Ascending aorta (tissue), 2 donors: ENCODE measurements around the gene BANF1. TPM values are rescaled to one million over a fixed set of nuclear protein-coding genes. Genes with fewer than 3 reads are reported as not detected.
"Not testable (repeated sequence)": the region's sequence is repeated elsewhere in the genome, so short reads cannot be mapped to it uniquely, and the experiment has no call there.

Source experiments
- DNase-seq, 2 donors: peaks; one replicate each; pipeline ENCODE4 v3.0.0-alpha.2; 2019; ENCODE audit warnings: low spot score in 2 of 2
- H3K27ac ChIP-seq, 2 donors: fragments of 200-600 bp; sonication (generic); one replicate each; pipeline ENCODE4 v1.5.1; 2016 to 2017; ENCODE audit warnings: mild to moderate bottlenecking in 1 of 2
- H3K27me3 ChIP-seq: fragments of 200-600 bp; sonication (generic); one replicate; pipeline ENCODE4 v1.5.1; 2017
- H3K36me3 ChIP-seq, 2 donors: fragments of 200-600 bp; sonication (generic); one replicate each; pipeline ENCODE4 v1.5.1; 2016
- H3K4me1 ChIP-seq, 2 donors: fragments of 200-600 bp; sonication (generic); one replicate each; pipeline ENCODE4 v1.5.1; 2016 to 2017; ENCODE audit warnings: mild to moderate bottlenecking in 1 of 2
- H3K4me3 ChIP-seq, 2 donors: fragments of 200-600 bp; sonication (generic); one replicate each; pipeline ENCODE4 v1.5.1; 2016 to 2017; ENCODE audit warnings: mild to moderate bottlenecking in 1 of 2
- H3K9me3 ChIP-seq, 2 donors: fragments of 200-600 bp; sonication (generic); one replicate each; pipeline ENCODE4 v1.5.1; 2016
- intact Hi-C: fragments of 100-400 bp; cut with DNase I; formaldehyde crosslinking; loops from one replicate; pipeline ENCODE4 v1.15.1; 2023
- total RNA-seq: library from RNA; depleted of rRNA; stranded (reverse); fragments of >200 nt; gene quantifications from one replicate; pipeline ENCODE4 v1.1.0, GENCODE V29; 2016
- TF ChIP-seq, protein P1 (sequence below), 3 experiments: fragments of 200-600 bp in 2 of 3; fragments of 450-650 bp in 1 of 3; sonication (generic) in 2 of 3; IDR thresholded peaks; one replicate each; pipeline ENCODE4 v1.5.1; 2016 to 2019; ENCODE audit warnings: antibody characterized with exemption in 3 of 3, mild to moderate bottlenecking in 1 of 3, moderate library complexity in 1 of 3

Gene BANF1
- total RNA-seq, 1 donor from 2014 or later: 11.7 TPM

DNA sequence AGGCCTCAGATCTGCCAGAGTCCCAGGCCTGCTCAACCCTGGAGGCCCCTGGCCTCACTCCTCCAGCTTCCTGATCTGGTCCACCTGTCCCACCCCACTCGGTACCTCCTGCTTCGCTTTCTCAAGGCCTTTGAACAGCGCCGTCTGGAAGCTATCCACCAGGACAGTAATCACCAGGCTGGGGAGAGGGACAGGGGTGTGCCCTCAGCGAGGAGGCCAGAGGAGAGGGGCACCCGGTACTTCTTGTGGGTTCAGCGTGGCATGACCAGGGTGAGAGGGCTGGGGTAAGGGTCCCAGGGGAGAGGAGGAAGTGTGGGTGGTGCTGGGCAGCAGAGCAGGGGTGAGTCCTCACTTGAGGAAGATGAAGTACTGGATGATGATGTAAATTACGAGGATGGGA, 17.9 kb downstream of the BANF1 start:
- no peak for DNase-seq
- Histone ChIP-seq H3K4me1 (peaks cover 23 to 42% of the 10 kb centered on the region in 2 donors), H3K4me3 (no peak overlapping the region), H3K27me3 (no peaks in the 10 kb centered on the region), H3K9me3 (no peaks in the 10 kb centered on the region), H3K27ac (peak overlapping the region; percentile 75 to 79), H3K36me3 (no peaks in the 10 kb centered on the region)
- intact Hi-C loops: no loop called here
- TF ChIP-seq, protein P1, sequence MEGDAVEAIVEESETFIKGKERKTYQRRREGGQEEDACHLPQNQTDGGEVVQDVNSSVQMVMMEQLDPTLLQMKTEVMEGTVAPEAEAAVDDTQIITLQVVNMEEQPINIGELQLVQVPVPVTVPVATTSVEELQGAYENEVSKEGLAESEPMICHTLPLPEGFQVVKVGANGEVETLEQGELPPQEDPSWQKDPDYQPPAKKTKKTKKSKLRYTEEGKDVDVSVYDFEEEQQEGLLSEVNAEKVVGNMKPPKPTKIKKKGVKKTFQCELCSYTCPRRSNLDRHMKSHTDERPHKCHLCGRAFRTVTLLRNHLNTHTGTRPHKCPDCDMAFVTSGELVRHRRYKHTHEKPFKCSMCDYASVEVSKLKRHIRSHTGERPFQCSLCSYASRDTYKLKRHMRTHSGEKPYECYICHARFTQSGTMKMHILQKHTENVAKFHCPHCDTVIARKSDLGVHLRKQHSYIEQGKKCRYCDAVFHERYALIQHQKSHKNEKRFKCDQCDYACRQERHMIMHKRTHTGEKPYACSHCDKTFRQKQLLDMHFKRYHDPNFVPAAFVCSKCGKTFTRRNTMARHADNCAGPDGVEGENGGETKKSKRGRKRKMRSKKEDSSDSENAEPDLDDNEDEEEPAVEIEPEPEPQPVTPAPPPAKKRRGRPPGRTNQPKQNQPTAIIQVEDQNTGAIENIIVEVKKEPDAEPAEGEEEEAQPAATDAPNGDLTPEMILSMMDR (IDR thresholded peaks at IDR 0.05): no peak

DNA sequence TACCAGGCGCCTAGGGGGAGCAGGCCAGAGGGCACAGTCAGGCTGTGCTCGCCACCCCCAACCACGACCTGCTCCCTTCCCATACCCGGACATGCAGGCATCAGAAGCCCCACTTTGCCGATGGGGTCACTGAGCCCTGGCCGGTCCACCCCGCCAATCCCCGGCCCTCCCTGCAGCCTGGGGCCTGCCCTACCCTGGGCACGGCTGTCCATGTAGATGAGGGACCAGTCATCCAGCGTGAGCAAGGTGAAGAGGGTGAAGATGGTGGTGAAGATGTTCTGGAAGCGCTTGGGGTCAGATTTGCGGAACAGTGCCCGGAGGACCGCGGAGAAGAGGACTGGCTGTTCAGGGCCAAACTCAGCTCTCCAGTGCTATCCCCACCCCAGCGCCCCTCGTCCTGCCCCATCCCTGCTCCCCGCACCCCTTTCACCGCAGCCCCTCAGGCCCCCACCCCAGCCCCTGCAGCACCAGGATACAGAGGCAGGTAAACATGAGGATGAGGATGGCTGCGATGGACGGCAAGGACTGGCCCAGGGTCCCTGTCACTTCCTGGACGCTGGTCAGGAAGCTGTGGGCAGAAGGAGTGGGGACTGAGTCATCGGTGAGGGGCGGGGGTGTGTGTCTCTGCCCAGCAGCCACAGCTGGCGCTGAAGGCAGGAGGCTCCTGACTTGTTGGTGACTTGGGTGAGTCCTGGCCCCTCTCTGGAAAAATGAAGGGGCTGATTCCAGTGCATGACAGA, 18.5 kb downstream of the BANF1 start:
- H3K9me3 ChIP-seq: no peaks in the 10 kb centered on the region
- peaks cover 22 to 40% of the 10 kb centered on the region in 2 donors for H3K4me1 ChIP-seq
- intact Hi-C loops: no loop called here
- TF ChIP-seq, protein P1 (IDR thresholded peaks at IDR 0.05): no peak
- no peaks in the 10 kb centered on the region for H3K36me3 ChIP-seq
- H3K4me3 ChIP-seq: no peak overlapping the region
- peak in 1 of 2 donors; percentile 85 for DNase-seq
- peak overlapping the region; percentile 75 to 79 for H3K27ac ChIP-seq
- no peaks in the 10 kb centered on the region for H3K27me3 ChIP-seq

DNA sequence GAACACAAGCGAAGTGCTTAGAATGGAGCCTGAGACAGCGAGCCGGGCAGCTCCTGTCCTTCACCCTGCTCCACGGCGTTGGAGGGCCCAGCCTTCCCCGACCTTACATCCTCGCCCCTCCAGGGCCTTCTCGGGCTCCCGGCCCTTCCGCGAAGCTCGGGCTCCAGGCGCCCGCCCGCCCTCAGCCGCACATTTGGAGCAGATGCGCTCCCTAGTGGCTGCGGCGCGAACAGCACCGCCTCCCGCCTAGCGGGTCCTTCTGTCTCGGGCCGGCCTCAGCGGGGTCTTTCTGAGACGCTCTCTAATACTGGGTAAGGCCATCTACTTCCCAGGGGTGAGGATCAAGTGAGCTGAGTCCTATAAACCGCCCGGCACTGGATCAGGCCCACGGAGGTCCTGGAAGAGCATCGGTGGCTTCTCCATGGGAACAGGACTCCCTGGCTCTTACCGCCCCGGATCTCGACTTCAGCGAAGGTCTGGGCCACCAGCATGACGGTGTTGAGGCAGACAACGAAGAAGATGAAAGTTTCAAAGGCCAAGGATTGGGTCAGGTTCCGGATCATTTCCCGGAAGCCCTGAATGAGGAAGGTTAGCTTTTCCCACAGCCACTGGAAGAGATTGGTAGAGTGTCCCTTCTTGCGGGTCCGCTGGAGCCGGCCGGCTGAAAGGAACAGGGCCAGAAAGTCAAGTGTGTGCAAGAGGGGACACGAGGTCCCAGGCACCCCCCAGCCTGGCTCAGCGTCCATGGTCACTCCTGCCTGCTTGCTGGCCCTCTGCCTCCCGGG, 20.3 kb downstream of the BANF1 start:
- Histone ChIP-seq H3K9me3 (no peaks in the 10 kb centered on the region), H3K4me1 (peaks cover 15 to 25% of the 10 kb centered on the region in 2 donors), H3K36me3 (no peaks in the 10 kb centered on the region), H3K27ac (peak overlapping the region; percentile 75 to 79), H3K4me3 (peak overlapping the region; percentile 27 to 58), H3K27me3 (no peaks in the 10 kb centered on the region)
- TF ChIP-seq, protein P1 (IDR thresholded peaks at IDR 0.05): peak; percentile 95 to 99 (median 99)
- DNase-seq: peak in 1 of 2 donors; percentile 88
- intact Hi-C loops: loop anchor here (1.0 kb wide), 2 partner anchors 20 to 33 kb away; partner anchors contain the start of genes BANF1 and EIF1AD

DNA sequence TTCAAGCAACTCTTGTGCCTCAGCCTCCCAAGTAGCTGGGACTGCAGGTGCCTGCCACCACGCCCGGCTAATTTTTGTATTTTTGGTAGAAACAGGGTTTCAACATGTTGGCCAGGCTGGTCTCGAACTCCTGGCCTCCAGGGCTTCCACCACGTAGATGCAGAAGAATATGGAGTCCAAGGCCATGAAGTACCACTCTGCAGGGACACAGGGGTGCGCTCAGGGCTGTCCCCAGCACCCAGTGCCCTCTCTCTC, 20.8 kb downstream of the BANF1 start:
- H3K36me3 ChIP-seq, intact Hi-C loops, H3K27ac ChIP-seq, H3K9me3 ChIP-seq, H3K27me3 ChIP-seq, DNase-seq: not testable (repeated sequence)
- Histone ChIP-seq H3K4me1 (peaks cover 15 to 25% of the 10 kb centered on the region in 2 donors), H3K4me3 (peak overlapping the region in 1 of 2 donors; percentile 58)

DNA sequence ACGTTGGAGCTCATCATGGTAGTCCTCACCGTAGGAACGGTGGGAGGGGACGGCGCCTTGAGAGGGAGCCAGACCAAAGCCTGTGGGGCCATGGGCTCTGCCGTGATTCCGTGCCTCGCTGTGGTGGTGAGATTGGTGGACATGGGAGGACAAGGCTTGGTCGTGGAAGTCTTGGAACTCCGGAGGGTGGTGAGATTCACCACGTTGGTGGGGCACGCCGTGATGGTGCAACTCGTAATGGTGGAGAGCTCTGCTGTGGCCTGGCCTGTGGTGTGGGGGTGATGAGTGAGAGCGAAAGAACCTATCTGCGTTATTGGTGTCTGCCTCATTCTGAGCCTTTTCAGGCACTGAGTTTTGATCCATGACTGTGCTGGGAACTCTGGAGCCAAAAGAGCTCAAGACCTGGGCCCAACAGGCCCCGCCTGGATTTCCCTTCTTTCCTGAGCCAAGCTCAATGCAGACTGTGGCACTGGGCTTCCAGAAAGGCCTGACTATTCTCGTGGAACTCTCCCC, 23.8 kb downstream of the BANF1 start, which contains the start of gene CATSPER1:
CATSPER1 (minus strand) TSS at position 463 of the 513 bp plus-strand sequence; CDS start at position 363, 100 bp downstream.
- Histone ChIP-seq H3K9me3 (no peaks in the 10 kb centered on the region), H3K4me1 (peaks cover 9 to 20% of the 10 kb centered on the region in 2 donors), H3K4me3 (no peak within 1 kb of the TSS), H3K27ac (no peak within 1 kb of the TSS), H3K36me3 (no peaks in the 10 kb centered on the region), H3K27me3 (no peaks in the 10 kb centered on the region)
- TF ChIP-seq, protein P1 (IDR thresholded peaks at IDR 0.05): no peak
- no peak for DNase-seq
- intact Hi-C loops: no loop called here
